ENCODE results near the gene SCLT1.

DNA sequence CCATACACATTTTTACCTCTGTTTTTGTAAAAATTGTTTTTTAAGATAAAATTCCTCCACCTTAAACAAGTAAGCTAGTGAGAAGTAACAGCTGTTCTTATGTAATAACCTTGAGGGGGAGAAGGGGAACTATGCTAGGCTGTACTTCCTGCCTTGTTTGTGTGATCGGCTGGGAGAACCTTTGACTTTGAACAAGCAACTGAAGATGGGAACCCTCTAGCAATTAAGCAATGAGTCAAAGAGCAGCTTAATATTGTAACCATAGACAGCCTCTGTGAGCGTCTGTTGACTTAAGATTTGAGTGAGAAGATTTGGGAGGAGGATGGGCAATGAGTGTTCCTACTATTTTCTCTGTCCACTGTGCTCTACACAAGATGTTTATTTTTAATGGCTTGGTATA, 135.1 kb downstream of the SCLT1 start:
- TF ChIP-seq, protein P1, sequence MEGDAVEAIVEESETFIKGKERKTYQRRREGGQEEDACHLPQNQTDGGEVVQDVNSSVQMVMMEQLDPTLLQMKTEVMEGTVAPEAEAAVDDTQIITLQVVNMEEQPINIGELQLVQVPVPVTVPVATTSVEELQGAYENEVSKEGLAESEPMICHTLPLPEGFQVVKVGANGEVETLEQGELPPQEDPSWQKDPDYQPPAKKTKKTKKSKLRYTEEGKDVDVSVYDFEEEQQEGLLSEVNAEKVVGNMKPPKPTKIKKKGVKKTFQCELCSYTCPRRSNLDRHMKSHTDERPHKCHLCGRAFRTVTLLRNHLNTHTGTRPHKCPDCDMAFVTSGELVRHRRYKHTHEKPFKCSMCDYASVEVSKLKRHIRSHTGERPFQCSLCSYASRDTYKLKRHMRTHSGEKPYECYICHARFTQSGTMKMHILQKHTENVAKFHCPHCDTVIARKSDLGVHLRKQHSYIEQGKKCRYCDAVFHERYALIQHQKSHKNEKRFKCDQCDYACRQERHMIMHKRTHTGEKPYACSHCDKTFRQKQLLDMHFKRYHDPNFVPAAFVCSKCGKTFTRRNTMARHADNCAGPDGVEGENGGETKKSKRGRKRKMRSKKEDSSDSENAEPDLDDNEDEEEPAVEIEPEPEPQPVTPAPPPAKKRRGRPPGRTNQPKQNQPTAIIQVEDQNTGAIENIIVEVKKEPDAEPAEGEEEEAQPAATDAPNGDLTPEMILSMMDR (IDR thresholded peaks at IDR 0.05 in 2 of 3, conservative IDR thresholded peaks at IDR 0.05 in 1 of 3; ENCODE audit: borderline replicate concordance in 1 of 3, insufficient read depth in 1 of 3, low read depth in 2 of 3, low read length in 2 of 3): no peak
- TF ChIP-seq POLR2A (IDR thresholded peaks at IDR 0.05; ENCODE audit: borderline replicate concordance, extremely low read depth, insufficient read depth, insufficient read length) (no peak), TCF7L2 (IDR thresholded peaks at IDR 0.05; ENCODE audit: borderline replicate concordance, extremely low read depth, insufficient read depth, insufficient read length) (no peak), ELF1 (IDR thresholded peaks at IDR 0.05; ENCODE audit: borderline replicate concordance, low read depth) (no peak), RAD21 (IDR thresholded peaks at IDR 0.05; ENCODE audit: low read depth) (no peak), EZH2 (IDR thresholded peaks at IDR 0.05) (no peak), ZFX (IDR thresholded peaks at IDR 0.05) (no peak), EGR1 (IDR thresholded peaks at IDR 0.05; ENCODE audit: low read depth) (no peak), EZH2phosphoT487 (IDR thresholded peaks at IDR 0.05; ENCODE audit: borderline replicate concordance) (no peak)

Data from HCT116 (cell line).